Measurements from ENCODE around the gene VPS37C. TPM values are rescaled to one million over a fixed set of nuclear protein-coding genes. Genes with fewer than 3 reads are reported as not detected.

Gene VPS37C
- total RNA-seq, 3 donors from 2014 or later (not counting 1 experiment from before 2014, with no cell fraction given): 6.4 to 6.9 (median 6.5) TPM

GRCh38 chr11:61194981-61195695 lies 33.9 kb upstream of the VPS37C start:
- 81% methylated on average over 7 of the region's 7 CpGs for WGBS (ENCODE audit: insufficient coverage)
- Histone ChIP-seq H3K4me3 (ENCODE audit: low read length) (no peak overlapping the region), H3K27ac (ENCODE audit: low read length) (no peak overlapping the region), H3K36me3 (ENCODE audit: control insufficient read depth, insufficient read depth, low read length) (no peaks in the 10 kb centered on the region), H3K4me1 (ENCODE audit: control insufficient read depth, insufficient read depth, low read length) (no peaks in the 10 kb centered on the region), H3K27me3 (ENCODE audit: control insufficient read depth, insufficient read depth, low read length) (no peaks in the 10 kb centered on the region), H3K9me3 (ENCODE audit: control insufficient read depth, insufficient read depth, low read length) (no peaks in the 10 kb centered on the region)
- Mint-ChIP-seq H3K4me1 (no peaks in the 10 kb centered on the region), H3K27me3 (ENCODE audit: low read depth in 2 of 2) (peaks cover 2 to 8% of the 10 kb centered on the region in 2 donors), H3K9me3 (no peaks in the 10 kb centered on the region), H3K4me3 (no peak overlapping the region), H3K27ac (no peak overlapping the region), H3K36me3 (no peaks in the 10 kb centered on the region)
- DNase-seq (no peak), ATAC-seq (no peak)
- no peak for TF ChIP-seq CTCF (IDR thresholded peaks at IDR 0.05)
- intact Hi-C loops (cut with micrococcal nuclease): no loop called here

- intact Hi-C loops (cut with micrococcal nuclease): no loop called here
- H3K36me3 ChIP-seq (ENCODE audit: control insufficient read depth, insufficient read depth, low read length): no peaks in the 10 kb centered on the region
- no peaks in the 10 kb centered on the region for H3K9me3 ChIP-seq (ENCODE audit: control insufficient read depth, insufficient read depth, low read length)
- H3K4me3 ChIP-seq (ENCODE audit: low read length): no peak overlapping the region
- no peak for ATAC-seq
- no peaks in the 10 kb centered on the region for H3K4me1 ChIP-seq (ENCODE audit: control insufficient read depth, insufficient read depth, low read length)
- H3K36me3 Mint-ChIP-seq: no peaks in the 10 kb centered on the region
- no peak for DNase-seq
- H3K4me3 Mint-ChIP-seq: no peak overlapping the region
- 79% methylated on average over 12 of the region's 12 CpGs for WGBS (ENCODE audit: insufficient coverage)
- TF ChIP-seq CTCF (IDR thresholded peaks at IDR 0.05): no peak
- H3K4me1 Mint-ChIP-seq: no peaks in the 10 kb centered on the region
- no peak overlapping the region for H3K27ac ChIP-seq (ENCODE audit: low read length)
- H3K27ac Mint-ChIP-seq: no peak overlapping the region
- H3K9me3 Mint-ChIP-seq: no peaks in the 10 kb centered on the region
- no peaks in the 10 kb centered on the region for H3K27me3 ChIP-seq (ENCODE audit: control insufficient read depth, insufficient read depth, low read length)
- peaks cover 0 to 8% of the 10 kb centered on the region in 2 donors for H3K27me3 Mint-ChIP-seq (ENCODE audit: low read depth in 2 of 2)
Measured at GRCh38 chr11:61194169-61194671, 33.0 kb upstream of the VPS37C start.

GRCh38 chr11:61193596-61193995 lies 32.4 kb upstream of the VPS37C start:
- intact Hi-C loops (cut with micrococcal nuclease): no loop called here

More at GRCh38 chr11:61193596-61193995, 32.4 kb upstream of the VPS37C start:
- Mint-ChIP-seq H3K4me3 (no peak overlapping the region), H3K27me3 (ENCODE audit: low read depth in 2 of 2) (peaks cover 0 to 8% of the 10 kb centered on the region in 2 donors), H3K27ac (no peak overlapping the region), H3K4me1 (no peaks in the 10 kb centered on the region), H3K36me3 (no peaks in the 10 kb centered on the region), H3K9me3 (no peaks in the 10 kb centered on the region)
- DNase-seq (no peak), ATAC-seq (no peak)
- no peak overlapping the region for H3K27ac ChIP-seq (ENCODE audit: low read length)
- WGBS (ENCODE audit: insufficient coverage): 68% methylated on average over 12 of the region's 12 CpGs
- no peak overlapping the region for H3K4me3 ChIP-seq (ENCODE audit: low read length)
- no peaks in the 10 kb centered on the region for H3K27me3 ChIP-seq (ENCODE audit: control insufficient read depth, insufficient read depth, low read length)
- no peaks in the 10 kb centered on the region for H3K9me3 ChIP-seq (ENCODE audit: control insufficient read depth, insufficient read depth, low read length)
- H3K4me1 ChIP-seq (ENCODE audit: control insufficient read depth, insufficient read depth, low read length): no peaks in the 10 kb centered on the region
- no peak for TF ChIP-seq CTCF (IDR thresholded peaks at IDR 0.05)
- H3K36me3 ChIP-seq (ENCODE audit: control insufficient read depth, insufficient read depth, low read length): no peaks in the 10 kb centered on the region
